Stimulated activated CD8-positive, alpha-beta memory T cell treated with anti-CD3 and anti-CD28 coated beads, Interleukin-7, amount 100 ng/mL, for 24 hours (primary cell): ENCODE measurements around the gene ELAC2.

ENCODE experiments used
- DNase-seq: peaks from one replicate; pipeline ENCODE4 v3.0.0-alpha.2; 2020; ENCODE audit warnings: low read depth

Gene ELAC2

GRCh38 chr17:13024016-13024415, 6.2 kb upstream of the ELAC2 start:
- DNase-seq, result no peak

- no peak for DNase-seq
Measured at GRCh38 chr17:13016881-13017654, 759 bp downstream of the ELAC2 start.

GRCh38 chr17:13014801-13015200, 3.0 kb downstream of the ELAC2 start:
- no peak for DNase-seq

GRCh38 chr17:13010959-13011358, 6.9 kb downstream of the ELAC2 start:
- no peak for DNase-seq

- no peak for DNase-seq
Measured at GRCh38 chr17:13008461-13008860, 9.4 kb downstream of the ELAC2 start.

- DNase-seq, result no peak
Measured at GRCh38 chr17:13005530-13005929, 12.3 kb downstream of the ELAC2 start.

- no peak for DNase-seq
Measured at GRCh38 chr17:13004336-13004735, 13.5 kb downstream of the ELAC2 start.

GRCh38 chr17:13003927-13004326, 13.9 kb downstream of the ELAC2 start:
- DNase-seq, result no peak

- DNase-seq, result no peak
Measured at GRCh38 chr17:13003454-13003851, 14.4 kb downstream of the ELAC2 start.

- peak; percentile 27 for DNase-seq
Measured at GRCh38 chr17:13002761-13003453, 14.9 kb downstream of the ELAC2 start.

GRCh38 chr17:13001991-13002615, 15.7 kb downstream of the ELAC2 start:
- DNase-seq, result no peak

GRCh38 chr17:13000561-13000960, 17.3 kb downstream of the ELAC2 start:
- no peak for DNase-seq

- DNase-seq, result no peak
Measured at GRCh38 chr17:12998874-12999273, 19.0 kb downstream of the ELAC2 start.

GRCh38 chr17:12998461-12998860, 19.4 kb downstream of the ELAC2 start:
- DNase-seq, result no peak

GRCh38 chr17:12996941-12997340, 20.9 kb downstream of the ELAC2 start:
- no peak for DNase-seq

- no peak for DNase-seq
Measured at GRCh38 chr17:12996357-12996756, 21.5 kb downstream of the ELAC2 start.

- DNase-seq, result no peak
Measured at GRCh38 chr17:12995896-12996295, 21.9 kb downstream of the ELAC2 start.

- no peak for DNase-seq
Measured at GRCh38 chr17:12995106-12995895, 22.5 kb downstream of the ELAC2 start.

GRCh38 chr17:12994341-12995074, 23.3 kb downstream of the ELAC2 start:
- DNase-seq, result no peak

GRCh38 chr17:12993631-12994030, 24.2 kb downstream of the ELAC2 start:
- no peak for DNase-seq

- DNase-seq, result no peak
Measured at GRCh38 chr17:12992676-12993075, 25.2 kb downstream of the ELAC2 start.

GRCh38 chr17:12990926-12991325, 26.9 kb downstream of the ELAC2 start:
- no peak for DNase-seq
